AG04450 (cell line): Measurements from ENCODE around the gene EML3. TPM values are rescaled to one million over a fixed set of nuclear protein-coding genes. Genes with fewer than 3 reads are reported as not detected.

Source experiments
- CTCF ChIA-PET: fragments of 300-600, 350-600 bp; formaldehyde crosslinking; extraction: SDS; loops from one replicate; lab custom pipeline; 2022; ENCODE audit warnings: antibody characterized with exemption, inconsistent platforms; lab: Charles Lee
- POLR2A ChIA-PET: fragments of 350-600 bp; formaldehyde crosslinking; extraction: SDS; loops from one replicate; lab custom pipeline; 2021; ENCODE audit warnings: antibody characterized with exemption, inconsistent platforms; lab: Yijun Ruan, JAX
- DNase-seq: peaks from one replicate; pipeline ENCODE4 v3.0.0-alpha.2; 2011; ENCODE audit warnings: low read depth, low spot score
- H3K27ac ChIP-seq: one replicate; pipeline ENCODE4 v1.5.1; 2012; ENCODE audit warnings: low read depth, low read length, control low read depth
- H3K27me3 ChIP-seq: one replicate; pipeline ENCODE4 v1.6.0; 2012; ENCODE audit warnings: low read length; ENCODE audit not compliant: control insufficient read depth, insufficient read depth
- H3K4me3 ChIP-seq: 2 replicates; pipeline ENCODE4 v1.5.1; 2011; ENCODE audit warnings: mild to moderate bottlenecking, low read depth, low read length, control low read depth
- H3K9me3 ChIP-seq: 2 replicates; pipeline ENCODE4 v1.5.1; 2012; ENCODE audit warnings: low read length; ENCODE audit not compliant: control insufficient read depth, insufficient read depth
- polyA plus RNA-seq: library from polyadenylated mRNA; depleted of rRNA; stranded (reverse); fragments of >200 nt; gene quantifications from 2 replicates; pipeline ENCODE4 v1.2.3, GENCODE V29; 2011
- TF ChIP-seq, protein P1 (sequence below): IDR thresholded peaks from 2 replicates; pipeline ENCODE4 v1.5.1; 2011; ENCODE audit warnings: low read depth, low read length, control low read depth, inconsistent platforms

EML3 gene
- polyA plus RNA-seq, 1 experiment = 18.6 TPM

DNA sequence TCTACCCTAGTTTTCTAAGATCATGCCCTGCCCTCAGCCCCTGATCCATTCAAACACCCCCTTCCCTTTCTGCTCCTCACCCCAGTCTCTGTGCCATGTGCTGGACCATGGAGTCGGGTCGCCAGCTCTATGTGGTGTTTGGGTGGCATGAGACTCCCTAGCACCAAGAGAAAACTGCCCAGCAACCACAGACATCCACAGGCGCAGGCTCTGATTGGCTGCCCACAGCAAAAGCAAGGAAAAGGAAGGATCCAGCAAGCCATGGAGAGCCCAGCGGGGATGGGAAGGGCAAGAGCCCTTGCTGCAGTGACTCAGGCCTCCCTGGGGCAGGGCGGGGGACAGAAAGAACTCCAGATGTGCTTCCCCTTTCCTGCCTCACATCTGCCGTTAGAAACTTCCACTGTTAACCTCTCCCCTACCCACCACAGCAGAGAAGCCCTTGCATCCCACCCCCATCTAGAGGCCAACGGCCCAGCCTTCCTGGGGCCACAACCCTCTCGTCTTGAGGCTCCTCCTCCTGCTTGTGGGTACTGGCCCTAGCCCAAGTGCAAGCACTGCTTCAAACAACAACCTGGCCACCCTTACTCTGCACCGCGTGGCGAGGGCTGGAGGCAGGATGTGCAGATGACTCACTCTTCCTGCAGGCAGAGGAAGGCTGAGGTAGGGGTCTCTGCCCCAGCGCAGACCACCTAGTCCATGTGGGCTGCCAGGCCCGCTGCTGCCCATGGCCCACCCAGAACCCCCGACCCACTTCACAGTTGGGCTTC is 56.3 kb downstream of the EML3 start:
- peak; percentile 86 for DNase-seq
- ChIA-PET POLR2A (interaction anchor here (0.6 to 4.6 kb wide), 9 partner anchors 9 to 132 kb away, joined by 3 to 28 read pairs (median 6); partner anchors contain the start of genes AHNAK, EEF1G and INTS5), CTCF (interaction anchor here (0.6 to 7.9 kb wide), 6 partner anchors 12 to 823 kb away, joined by 3 to 120 read pairs (median 11); partner anchors contain the start of gene AHNAK)
- Histone ChIP-seq H3K4me3 (peak overlapping the region; percentile 27), H3K27ac (peak overlapping the region; percentile 87), H3K9me3 (no peaks in the 10 kb centered on the region; the same call in 1 of the 2 replicates), H3K27me3 (no peaks in the 10 kb centered on the region)
- TF ChIP-seq, protein P1, sequence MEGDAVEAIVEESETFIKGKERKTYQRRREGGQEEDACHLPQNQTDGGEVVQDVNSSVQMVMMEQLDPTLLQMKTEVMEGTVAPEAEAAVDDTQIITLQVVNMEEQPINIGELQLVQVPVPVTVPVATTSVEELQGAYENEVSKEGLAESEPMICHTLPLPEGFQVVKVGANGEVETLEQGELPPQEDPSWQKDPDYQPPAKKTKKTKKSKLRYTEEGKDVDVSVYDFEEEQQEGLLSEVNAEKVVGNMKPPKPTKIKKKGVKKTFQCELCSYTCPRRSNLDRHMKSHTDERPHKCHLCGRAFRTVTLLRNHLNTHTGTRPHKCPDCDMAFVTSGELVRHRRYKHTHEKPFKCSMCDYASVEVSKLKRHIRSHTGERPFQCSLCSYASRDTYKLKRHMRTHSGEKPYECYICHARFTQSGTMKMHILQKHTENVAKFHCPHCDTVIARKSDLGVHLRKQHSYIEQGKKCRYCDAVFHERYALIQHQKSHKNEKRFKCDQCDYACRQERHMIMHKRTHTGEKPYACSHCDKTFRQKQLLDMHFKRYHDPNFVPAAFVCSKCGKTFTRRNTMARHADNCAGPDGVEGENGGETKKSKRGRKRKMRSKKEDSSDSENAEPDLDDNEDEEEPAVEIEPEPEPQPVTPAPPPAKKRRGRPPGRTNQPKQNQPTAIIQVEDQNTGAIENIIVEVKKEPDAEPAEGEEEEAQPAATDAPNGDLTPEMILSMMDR = no peak

DNA sequence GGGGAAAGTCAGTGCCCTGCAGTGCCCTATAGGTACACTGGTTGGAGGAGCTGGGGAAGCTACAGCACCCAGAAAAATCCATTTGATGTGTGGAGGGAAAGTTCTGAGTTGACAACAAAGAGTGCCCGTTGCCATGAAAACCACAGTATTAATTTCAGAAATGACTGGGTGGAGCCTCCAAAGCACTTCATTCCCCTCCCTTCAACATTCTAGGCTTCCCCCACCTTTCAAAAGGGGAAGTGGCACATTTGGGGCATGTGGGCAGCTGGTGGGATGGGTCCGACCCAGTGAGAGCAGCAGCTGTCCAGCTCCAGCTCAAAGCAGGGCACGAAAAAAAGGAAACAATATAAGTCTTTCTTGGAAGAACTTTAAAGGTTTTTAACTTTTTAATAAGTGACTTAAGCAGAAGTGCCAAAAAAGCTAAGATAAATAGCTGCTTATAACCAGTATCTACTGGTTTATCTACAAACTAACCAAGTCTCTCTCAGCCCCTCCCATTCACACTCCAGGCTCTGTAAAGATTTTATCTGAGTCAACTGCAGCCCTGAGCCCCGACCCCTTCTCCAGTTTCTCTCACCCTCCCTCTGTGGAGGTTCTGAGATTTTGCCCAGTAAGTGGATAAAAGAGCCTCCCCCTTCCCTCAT is 57.0 kb downstream of the EML3 start:
- Histone ChIP-seq H3K27ac (peak overlapping the region; percentile 87), H3K9me3 (no peaks in the 10 kb centered on the region; the same call in 1 of the 2 replicates), H3K4me3 (peak overlapping the region; percentile 25; the same call in 1 of the 2 replicates), H3K27me3 (no peaks in the 10 kb centered on the region)
- CTCF ChIA-PET = interaction anchor here (1.0 to 7.1 kb wide), 3 partner anchors 11 to 161 kb away, joined by 4 to 101 read pairs (median 7); partner anchors contain the start of gene AHNAK
- POLR2A ChIA-PET = interaction anchor here (0.5 to 4.6 kb wide), 7 partner anchors 9 to 166 kb away, joined by 3 to 28 read pairs (median 3); partner anchors contain the start of genes AHNAK, EEF1G and INTS5
- TF ChIP-seq, protein P1 = no peak
- no peak for DNase-seq

DNA sequence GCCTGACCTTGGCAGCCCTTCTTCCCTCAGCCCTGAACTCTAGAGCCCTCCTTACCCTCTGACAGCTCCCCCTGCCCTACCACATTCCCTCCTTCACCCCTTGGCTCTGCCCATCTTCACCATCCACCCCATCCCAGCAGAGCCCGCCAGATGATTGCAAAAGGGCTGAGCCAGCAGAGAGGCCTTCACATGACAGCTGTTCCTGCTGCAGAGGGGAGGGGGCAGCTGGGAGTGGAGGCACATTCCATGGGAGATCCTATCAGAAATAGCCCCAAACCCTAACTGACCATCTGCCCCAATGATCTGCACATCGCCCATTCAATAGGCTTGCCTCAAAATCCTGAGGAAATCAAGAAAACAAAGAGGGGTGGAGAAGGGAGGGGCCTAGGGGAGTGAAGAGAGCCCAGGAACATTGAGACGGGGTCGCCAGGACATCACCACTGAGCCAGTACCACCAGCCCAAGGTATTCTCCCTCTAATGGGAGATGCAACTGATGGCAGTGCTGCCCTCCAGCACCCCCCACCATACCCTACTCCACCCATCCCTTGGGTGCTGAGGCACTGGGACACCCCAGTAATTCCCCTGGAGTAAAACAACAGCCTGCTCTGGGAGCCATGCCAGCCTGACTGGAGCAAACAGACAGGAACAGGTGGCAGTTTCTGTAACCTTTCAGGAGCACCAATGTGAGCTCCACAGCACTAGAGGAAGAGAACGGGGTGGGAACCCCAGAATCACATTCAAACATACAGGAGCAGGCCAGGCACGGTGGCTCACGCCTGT is 58.0 kb downstream of the EML3 start:
- ChIA-PET CTCF (interaction anchor here (3.2 to 7.1 kb wide), 4 partner anchors 10 to 160 kb away, joined by 19 to 101 read pairs (median 38); partner anchors contain the start of gene AHNAK), POLR2A (interaction anchor here (0.5 to 4.6 kb wide), 9 partner anchors 10 to 287 kb away, joined by 3 to 28 read pairs (median 5); partner anchors contain the start of genes C11orf98, CSKMT, EEF1G and WDR74)
- no peak for DNase-seq
- H3K9me3 ChIP-seq = no peaks in the 10 kb centered on the region; the same call in 1 of the 2 replicates
- peak overlapping the region; percentile 97 for H3K27ac ChIP-seq
- TF ChIP-seq, protein P1 = no peak
- no peaks in the 10 kb centered on the region for H3K27me3 ChIP-seq
- H3K4me3 ChIP-seq = 0 out of 2 replicates have a peak overlapping the region, but pooled peaks have one; percentile 10

DNA sequence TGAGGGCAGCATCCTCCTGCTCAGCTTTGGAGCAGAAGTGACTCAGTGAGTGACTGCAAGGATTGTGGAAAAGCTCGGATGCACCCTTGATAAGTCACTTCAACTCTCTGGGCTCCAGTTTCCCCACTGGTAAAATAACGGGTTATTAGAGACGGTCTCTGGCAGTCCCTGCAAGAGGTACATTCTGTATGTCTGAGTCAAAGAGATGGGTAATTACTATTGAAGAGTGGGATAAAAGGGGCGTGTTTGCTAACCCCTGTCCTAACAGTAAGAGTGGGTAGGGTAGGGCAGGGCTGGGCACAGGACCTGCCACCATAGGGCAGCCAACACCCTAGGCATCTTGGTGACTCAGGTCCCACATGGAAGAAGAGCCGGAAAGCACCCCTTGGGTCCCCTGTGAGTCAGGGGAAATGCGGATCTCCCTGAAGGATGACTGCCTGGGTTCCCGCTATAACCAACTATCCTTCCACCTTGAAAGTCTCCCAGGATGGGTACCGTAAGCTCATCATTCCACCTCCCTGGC is 58.7 kb downstream of the EML3 start:
- no peaks in the 10 kb centered on the region for H3K27me3 ChIP-seq
- H3K9me3 ChIP-seq = no peaks in the 10 kb centered on the region; the same call in 1 of the 2 replicates
- CTCF ChIA-PET = interaction anchor here (3.2 to 5.1 kb wide), 3 partner anchors 10 to 159 kb away, joined by 19 to 38 read pairs (median 37); no protein-coding TSS in a partner anchor
- TF ChIP-seq, protein P1 = no peak
- H3K4me3 ChIP-seq = peak overlapping the region; percentile 49
- H3K27ac ChIP-seq = peak overlapping the region; percentile 97
- POLR2A ChIA-PET = interaction anchor here (0.6 to 4.6 kb wide), 9 partner anchors 10 to 288 kb away, joined by 3 to 28 read pairs (median 6); partner anchors contain the start of genes C11orf98, CSKMT, EEF1G and TUT1
- peak; percentile 51 for DNase-seq
